Vagina (tissue), 2 donors: Measurements from ENCODE around the gene MRPL52.

Source experiments
- CTCF ChIP-seq, 3 experiments: fragments of 450-650 bp in 2 of 3; fragments of 200-600 bp in 1 of 3; sonication (generic) in 1 of 3; IDR thresholded peaks; one replicate each; pipeline ENCODE4 v1.5.1; 2017 to 2019; ENCODE audit warnings: antibody characterized with exemption in 3 of 3, mild to moderate bottlenecking in 2 of 3, moderate library complexity in 2 of 3
- POLR2AphosphoS5 ChIP-seq, 2 donors: sonication (generic); formaldehyde crosslinking; IDR thresholded peaks; one replicate each; pipeline ENCODE4 v1.9.0; 2017; ENCODE audit warnings: antibody characterized with exemption in 2 of 2, mild to moderate bottlenecking in 2 of 2, low read depth in 1 of 2; ENCODE audit not compliant: insufficient read depth in 1 of 2

- no peak for TF ChIP-seq CTCF (IDR thresholded peaks at IDR 0.05)
- no peak for TF ChIP-seq POLR2AphosphoS5 (IDR thresholded peaks at IDR 0.05; ENCODE audit: insufficient read depth in 1 of 2, low read depth in 1 of 2)
These were observed 8.3 kb upstream of the MRPL52 start for GRCh38 chr14:22821193-22822015.
